HepG2 (cell line): ENCODE results near the gene C3orf22. TPM values are rescaled to one million over a fixed set of nuclear protein-coding genes. Genes with fewer than 3 reads are reported as not detected.

ENCODE experiments used
- ATAC-seq: fragments of 200-7000 bp; cut with Tn5 transposase; 3 replicates; pipeline ENCODE4 v1.9.1; 2020; ENCODE audit warnings: mild to moderate bottlenecking, moderate library complexity
- BruUV-seq: library from RNA; stranded (reverse); fragments of 400-500 nt; replicated peaks from 2 replicates; lab custom pipeline; 2021; lab: Mats Ljungman, UMichigan
- CTCF ChIA-PET: fragments of 300-600 bp; formaldehyde crosslinking; extraction: SDS; loops from one replicate; lab custom pipeline; 2021; ENCODE audit warnings: low total read pairs, inconsistent platforms, low intra/inter-chr PET ratio; lab: Yijun Ruan, JAX
- POLR2A ChIA-PET: fragments of 350-600 bp; sonication (Branson Sonifier 250); formaldehyde crosslinking; loops from one replicate; lab custom pipeline; 2020; ENCODE audit warnings: antibody characterized with exemption, inconsistent platforms; lab: Yijun Ruan, JAX
- DNase-seq: peaks from one replicate; pipeline ENCODE4 v3.0.0-alpha.2; 2015; ENCODE audit warnings: low spot score
- FAIRE-seq: peaks from 3 replicates; lab custom pipeline; 2011; peaks lifted over from hg19 to GRCh38; lab: Jason Lieb, UNC
- H2AFZ ChIP-seq: one replicate; pipeline ENCODE4 v1.6.1; 2011; ENCODE audit warnings: low read length, inconsistent platforms
- H3K27ac ChIP-seq: fragments of 300-600 bp; 3 replicates; pipeline ENCODE4 v1.8.0; 2011; ENCODE audit warnings: mixed run types, mild to moderate bottlenecking, mixed read lengths, low read length, inconsistent platforms; ENCODE audit not compliant: insufficient read depth; ENCODE audit errors: extremely low read length
- H3K27me3 ChIP-seq, 2 experiments: fragments of 200-600 bp in 1 of 2; 2 replicates in 1 of 2; 3 replicates in 1 of 2; pipeline versions ENCODE4 v1.6.0 to v1.8.0; 2011; ENCODE audit warnings: low read length in 2 of 2, mild to moderate bottlenecking in 2 of 2, moderate library complexity in 2 of 2, inconsistent platforms in 1 of 2; ENCODE audit not compliant: insufficient read depth in 2 of 2, control insufficient read depth in 1 of 2
- H3K36me3 ChIP-seq, 2 experiments: fragments of 200-600 bp in 1 of 2; replicated peaks in 1 of 2; 2 replicates in 1 of 2; 3 replicates in 1 of 2; pipeline versions ENCODE4 v1.5.1 to v1.8.0; 2011; ENCODE audit warnings: low read length in 2 of 2, inconsistent platforms in 1 of 2; ENCODE audit not compliant: insufficient read depth in 2 of 2, control insufficient read depth in 1 of 2
- H3K4me1 ChIP-seq: 2 replicates; pipeline ENCODE4 v1.5.1; 2012; ENCODE audit warnings: low read length, inconsistent platforms; ENCODE audit not compliant: insufficient read depth
- H3K4me2 ChIP-seq: 2 replicates; pipeline ENCODE4 v1.6.0; 2011; ENCODE audit warnings: low read depth, low read length, inconsistent platforms
- H3K4me3 ChIP-seq, 3 experiments: fragments of 200-600 bp in 1 of 3; sonication (generic), shearing (Covaris generic) in 1 of 3; replicated peaks in 1 of 3; 2 replicates each; pipeline ENCODE4 v1.5.1; 2011 to 2016; ENCODE audit warnings: low read length in 3 of 3, inconsistent platforms in 2 of 3, low read depth in 2 of 3, mild to moderate bottlenecking in 2 of 3, control low read depth in 1 of 3, mixed read lengths in 1 of 3; ENCODE audit not compliant: insufficient read depth in 1 of 3
- H3K79me2 ChIP-seq: one replicate; pipeline ENCODE4 v1.6.1; 2011; ENCODE audit warnings: low read length, inconsistent platforms; ENCODE audit not compliant: insufficient read depth
- H3K9ac ChIP-seq: 2 replicates; pipeline ENCODE4 v1.6.0; 2011; ENCODE audit warnings: mild to moderate bottlenecking, low read depth, low read length, inconsistent platforms; ENCODE audit not compliant: insufficient read depth
- H3K9me3 ChIP-seq: 2 replicates; pipeline ENCODE4 v1.5.1; 2012; ENCODE audit warnings: mild to moderate bottlenecking, low read length
- H4K20me1 ChIP-seq: 2 replicates; pipeline ENCODE4 v1.6.0; 2011; ENCODE audit warnings: inconsistent platforms, mild to moderate bottlenecking, low read length, moderate library complexity; ENCODE audit not compliant: insufficient read depth
- DNMT1 ChIP-seq: sonication (generic); formaldehyde crosslinking; IDR thresholded peaks from 2 replicates; pipeline ENCODE4 v1.5.1; 2020; ENCODE audit warnings: mild to moderate bottlenecking, missing genetic modification reagents
- GLMP ChIP-seq: sonication (generic); formaldehyde crosslinking; IDR thresholded peaks from 2 replicates; pipeline ENCODE4 v1.9.0; 2021; ENCODE audit warnings: missing genetic modification reagents, mild to moderate bottlenecking, borderline replicate concordance
- ONECUT2 ChIP-seq: sonication (generic); formaldehyde crosslinking; IDR thresholded peaks from 2 replicates; pipeline ENCODE4 v1.4.0; 2020; ENCODE audit warnings: missing genetic modification reagents
- RFX1 ChIP-seq: fragments of 450-650 bp; IDR thresholded peaks from 2 replicates; pipeline ENCODE4 v1.6.1; 2017
- SMAD1 ChIP-seq: sonication (generic); formaldehyde crosslinking; IDR thresholded peaks from 2 replicates; pipeline ENCODE4 v1.4.0; 2020; ENCODE audit warnings: missing genetic modification reagents, low read depth, mild to moderate bottlenecking, borderline replicate concordance
- SOX13 ChIP-seq, 3 experiments: fragments of 450-650 bp in 1 of 3; sonication (generic) in 1 of 3; formaldehyde crosslinking in 1 of 3; IDR thresholded peaks in 2 of 3; conservative IDR thresholded peaks in 1 of 3; 2 replicates each; pipeline versions ENCODE4 v1.5.0 to v1.6.1; 2016 to 2020; ENCODE audit warnings: antibody characterized with exemption in 1 of 3, mild to moderate bottlenecking in 1 of 3, missing compliant biosample characterization in 1 of 3, missing genetic modification reagents in 1 of 3, moderate library complexity in 1 of 3
- SUZ12 ChIP-seq: fragments of 150-350 bp; IDR thresholded peaks from 2 replicates; pipeline ENCODE4 v1.6.1; 2014; ENCODE audit warnings: low read depth, low read length
- ZBTB10 ChIP-seq: sonication (generic); formaldehyde crosslinking; IDR thresholded peaks from 2 replicates; pipeline ENCODE4 v1.4.0; 2020; ENCODE audit warnings: missing genetic modification reagents, borderline replicate concordance
- ZFP91 ChIP-seq: sonication (generic); formaldehyde crosslinking; IDR thresholded peaks from 2 replicates; pipeline ENCODE4 v1.9.0; 2022; ENCODE audit warnings: missing genetic modification reagents, mild to moderate bottlenecking, borderline replicate concordance
- ZNF121 ChIP-seq: sonication (generic); formaldehyde crosslinking; IDR thresholded peaks from 2 replicates; pipeline ENCODE4 v1.5.0; 2020; ENCODE audit warnings: mild to moderate bottlenecking, missing genetic modification reagents
- ZNF414 ChIP-seq: sonication (generic); formaldehyde crosslinking; IDR thresholded peaks from 2 replicates; pipeline ENCODE4 v1.5.0; 2020; ENCODE audit warnings: missing genetic modification reagents
- ZNF512 ChIP-seq: sonication (generic); formaldehyde crosslinking; IDR thresholded peaks from 2 replicates; pipeline ENCODE4 v1.4.0; 2020; ENCODE audit warnings: mild to moderate bottlenecking, missing genetic modification reagents
- ZNF800 ChIP-seq: sonication (generic); formaldehyde crosslinking; IDR thresholded peaks from 2 replicates; pipeline ENCODE4 v1.4.0; 2020; ENCODE audit warnings: missing genetic modification reagents
- WGBS: methylation state at CpG from one replicate; pipeline ENCODE4 v1.1.6; 2017; ENCODE audit warnings: low lambda C conversion rate; 5-methylcytosine and 5-hydroxymethylcytosine counted together
- in situ Hi-C: cut with HindIII; loops from 2 replicates; pipeline ENCODE4 v1.10.0; 2017; ENCODE audit warnings: low pct_unique_long_range_greater_than_20kb; ENCODE audit not compliant: extremely low pct_ligation_motif_present
- intact Hi-C: fragments of 100-400 bp; cut with micrococcal nuclease; formaldehyde crosslinking; loops from one replicate; pipeline ENCODE4 v1.10.0; 2022; ENCODE audit not compliant: unreplicated experiment
- polyA plus RNA-seq, 8 experiments: library from polyadenylated mRNA; depleted of rRNA in 3 of 8; stranded (reverse) in 7 of 8; unstranded in 1 of 8; fragments of >200 nt; fragmentation: Illumina TruSeq in 4 of 8; extraction: Trizol in 4 of 8; gene quantifications; 2 replicates each; pipeline versions ENCODE4 v1.2.1 to v1.2.3, GENCODE V29; 2011 to 2016; ENCODE audit warnings: low read depth in 4 of 8, missing spikeins in 1 of 8, mixed read lengths in 1 of 8; ENCODE audit not compliant: insufficient read depth in 1 of 8
- total RNA-seq, 5 experiments: library from RNA; depleted of rRNA; stranded (reverse); fragments of >200 nt; fragmentation: Illumina TruSeq; extraction: Trizol; gene quantifications; 2 replicates each; pipeline ENCODE4 v1.2.3, GENCODE V29; 2016; ENCODE audit warnings: low read depth in 1 of 5

C3orf22 gene
- total and polyA plus RNA-seq, 2 of the 13 experiments (the other 11 are each of a cell fraction or from before 2014, with no cell fraction given): not detected

- intact Hi-C loops: no loop called here
- no TSS peak for BruUV-seq
- no peak for ATAC-seq
- TF ChIP-seq SMAD1 (CRISPR knock-in tag): no peak
- TF ChIP-seq ZNF414 (CRISPR knock-in tag): no peak
- TF ChIP-seq GLMP (CRISPR knock-in tag): no peak
- no peak for TF ChIP-seq ZNF512
- no peak for TF ChIP-seq SOX13 (IDR thresholded peaks at IDR 0.05)
- no peak for TF ChIP-seq SOX13 (CRISPR knock-in tag; conservative IDR thresholded peaks at IDR 0.05 in 1 of 2, IDR thresholded peaks at IDR 0.05 in 1 of 2)
- no peak for TF ChIP-seq RFX1
- no peak for TF ChIP-seq ZNF800 (CRISPR knock-in tag)
- TF ChIP-seq ONECUT2: no peak
- no peak for TF ChIP-seq ZBTB10 (CRISPR knock-in tag)
- TF ChIP-seq ZFP91: no peak
- TF ChIP-seq ZNF121: no peak
- no peak for TF ChIP-seq SUZ12
- TF ChIP-seq DNMT1 (CRISPR knock-in tag): no peak
Measured at GRCh38 chr3:126507886-126508285, 50.8 kb downstream of the C3orf22 start.

More at GRCh38 chr3:126507886-126508285, 50.8 kb downstream of the C3orf22 start:
- WGBS: 100% methylated on average over 1 of the region's 9 CpGs
- DNase-seq (no peak), FAIRE-seq (no peak)
- no peak overlapping the region for H3K9ac ChIP-seq
- H3K9me3 ChIP-seq: no peaks in the 10 kb centered on the region
- POLR2A ChIA-PET: interaction anchor here (1.2 kb wide), 1 partner anchor 11 kb away, joined by 4 read pairs; no protein-coding TSS in a partner anchor
- in situ Hi-C loops: no loop called here
- H4K20me1 ChIP-seq: no peaks in the 10 kb centered on the region
- CTCF ChIA-PET: no interaction called here
- peaks cover 0 to 3% of the 10 kb centered on the region in 2 experiments; a peak in 1 of 5 replicates for H3K27me3 ChIP-seq
- no peaks in the 10 kb centered on the region for H3K79me2 ChIP-seq
- no peak overlapping the region for H3K4me2 ChIP-seq
- peaks cover 8% of the 10 kb centered on the region; the same call in 1 of the 2 replicates for H3K4me1 ChIP-seq
- H3K36me3 ChIP-seq: no peaks in the 10 kb centered on the region
- no peak overlapping the region for H3K4me3 ChIP-seq
- H2AFZ ChIP-seq: no peak overlapping the region
- H3K27ac ChIP-seq: no peak overlapping the region
